ENCODE measurements around the gene MZT2A.
"Not testable (repeated sequence)": the region's sequence is repeated elsewhere in the genome, so short reads cannot be mapped to it uniquely, and the experiment has no call there.

GRCh38 chr2:131532723-131533608, 40.8 kb upstream of the MZT2A start:
- TF ChIP-seq POLR2A, POLR2AphosphoS5 (IDR thresholded peaks at IDR 0.05): not testable (repeated sequence)
- TF ChIP-seq, protein P1, sequence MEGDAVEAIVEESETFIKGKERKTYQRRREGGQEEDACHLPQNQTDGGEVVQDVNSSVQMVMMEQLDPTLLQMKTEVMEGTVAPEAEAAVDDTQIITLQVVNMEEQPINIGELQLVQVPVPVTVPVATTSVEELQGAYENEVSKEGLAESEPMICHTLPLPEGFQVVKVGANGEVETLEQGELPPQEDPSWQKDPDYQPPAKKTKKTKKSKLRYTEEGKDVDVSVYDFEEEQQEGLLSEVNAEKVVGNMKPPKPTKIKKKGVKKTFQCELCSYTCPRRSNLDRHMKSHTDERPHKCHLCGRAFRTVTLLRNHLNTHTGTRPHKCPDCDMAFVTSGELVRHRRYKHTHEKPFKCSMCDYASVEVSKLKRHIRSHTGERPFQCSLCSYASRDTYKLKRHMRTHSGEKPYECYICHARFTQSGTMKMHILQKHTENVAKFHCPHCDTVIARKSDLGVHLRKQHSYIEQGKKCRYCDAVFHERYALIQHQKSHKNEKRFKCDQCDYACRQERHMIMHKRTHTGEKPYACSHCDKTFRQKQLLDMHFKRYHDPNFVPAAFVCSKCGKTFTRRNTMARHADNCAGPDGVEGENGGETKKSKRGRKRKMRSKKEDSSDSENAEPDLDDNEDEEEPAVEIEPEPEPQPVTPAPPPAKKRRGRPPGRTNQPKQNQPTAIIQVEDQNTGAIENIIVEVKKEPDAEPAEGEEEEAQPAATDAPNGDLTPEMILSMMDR (IDR thresholded peaks at IDR 0.05), result not testable (repeated sequence)
